ENCODE results near the gene PLPPR5. TPM values are rescaled to one million over a fixed set of nuclear protein-coding genes. Genes with fewer than 3 reads are reported as not detected.

The PLPPR5 gene
- total and polyA plus RNA-seq, 8 donors = 0.06 to 1.5 (median 0.17) TPM; not detected in 1

DNA sequence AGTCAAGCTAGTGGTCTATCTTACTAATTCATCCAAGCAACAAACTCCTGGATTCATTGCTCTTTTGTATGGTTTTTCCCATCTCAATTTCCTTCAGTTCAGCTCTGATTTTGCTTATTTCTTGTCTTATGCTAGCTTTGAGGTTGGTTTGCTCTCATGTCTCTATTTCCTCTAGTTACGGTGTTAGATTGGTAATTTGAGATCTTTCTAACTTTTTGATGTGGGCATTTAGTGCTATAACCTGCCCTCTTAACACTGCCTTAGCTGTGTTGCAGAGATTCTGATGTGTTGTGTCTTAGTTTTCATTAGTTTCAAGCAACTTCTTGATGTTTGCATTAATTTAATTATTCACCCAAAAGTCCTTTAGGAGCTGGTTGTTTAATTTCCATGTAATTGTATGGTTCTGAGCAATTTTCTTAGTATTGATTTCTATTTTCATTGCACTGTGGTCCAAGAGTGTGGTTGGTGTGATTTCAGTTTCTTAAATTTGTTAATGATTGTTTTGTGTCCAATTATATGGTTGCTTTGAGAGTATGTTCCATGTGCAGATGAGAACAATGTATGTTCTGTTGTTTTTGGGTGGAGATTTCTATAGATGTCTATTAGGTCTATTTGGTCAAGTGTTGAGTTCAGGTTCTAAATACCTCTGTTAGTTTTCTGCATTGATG lies 154.6 kb downstream of the PLPPR5 start:
- Histone ChIP-seq H3K27me3 (no peaks in the 10 kb centered on the region), H3K4me3 (no peak overlapping the region), H3K4me1 (no peaks in the 10 kb centered on the region), H3K36me3 (no peaks in the 10 kb centered on the region), H3K27ac (no peak overlapping the region), H3K9me3 (no peaks in the 10 kb centered on the region)
- TF ChIP-seq, protein P1, sequence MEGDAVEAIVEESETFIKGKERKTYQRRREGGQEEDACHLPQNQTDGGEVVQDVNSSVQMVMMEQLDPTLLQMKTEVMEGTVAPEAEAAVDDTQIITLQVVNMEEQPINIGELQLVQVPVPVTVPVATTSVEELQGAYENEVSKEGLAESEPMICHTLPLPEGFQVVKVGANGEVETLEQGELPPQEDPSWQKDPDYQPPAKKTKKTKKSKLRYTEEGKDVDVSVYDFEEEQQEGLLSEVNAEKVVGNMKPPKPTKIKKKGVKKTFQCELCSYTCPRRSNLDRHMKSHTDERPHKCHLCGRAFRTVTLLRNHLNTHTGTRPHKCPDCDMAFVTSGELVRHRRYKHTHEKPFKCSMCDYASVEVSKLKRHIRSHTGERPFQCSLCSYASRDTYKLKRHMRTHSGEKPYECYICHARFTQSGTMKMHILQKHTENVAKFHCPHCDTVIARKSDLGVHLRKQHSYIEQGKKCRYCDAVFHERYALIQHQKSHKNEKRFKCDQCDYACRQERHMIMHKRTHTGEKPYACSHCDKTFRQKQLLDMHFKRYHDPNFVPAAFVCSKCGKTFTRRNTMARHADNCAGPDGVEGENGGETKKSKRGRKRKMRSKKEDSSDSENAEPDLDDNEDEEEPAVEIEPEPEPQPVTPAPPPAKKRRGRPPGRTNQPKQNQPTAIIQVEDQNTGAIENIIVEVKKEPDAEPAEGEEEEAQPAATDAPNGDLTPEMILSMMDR (IDR thresholded peaks at IDR 0.05) = no peak
- intact Hi-C loops (cut with DNase I) = loop anchor here in 1 of 3 donors (5.0 kb wide), 1 partner anchor 1962 kb away; no protein-coding TSS in a partner anchor
- WGBS, 2 donors = 57 to 62% methylated on average over 1 of the region's 1 CpG
- no peak for DNase-seq
- FAIRE-seq = no peak
- ATAC-seq = no peak

DNA sequence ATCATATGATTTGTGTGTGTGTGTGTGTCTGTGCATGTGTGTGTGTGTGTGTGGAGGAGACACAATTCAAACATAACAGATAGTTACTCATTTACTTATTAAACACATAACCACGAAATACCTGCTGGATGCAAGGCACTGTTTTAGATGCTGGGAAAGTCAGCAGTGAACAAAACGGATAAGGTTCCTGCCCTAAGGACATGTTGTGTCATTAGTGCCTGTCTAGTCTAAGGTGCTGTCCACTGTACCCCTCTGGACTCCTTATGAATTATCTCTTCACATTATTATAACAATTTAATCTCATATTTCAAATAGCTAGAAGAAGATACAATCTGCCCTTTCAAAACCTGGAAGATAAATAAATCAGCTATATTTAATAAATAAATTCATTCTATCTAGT lies 162.4 kb downstream of the PLPPR5 start:
- Histone ChIP-seq H3K27me3 (no peaks in the 10 kb centered on the region), H3K9me3 (no peaks in the 10 kb centered on the region), H3K27ac (no peak overlapping the region), H3K4me1 (no peaks in the 10 kb centered on the region), H3K36me3 (no peaks in the 10 kb centered on the region), H3K4me3 (no peak overlapping the region)
- 14 to 15% methylated on average over 2 of the region's 2 CpGs for WGBS, 2 donors
- FAIRE-seq (no peak), ATAC-seq (no peak), DNase-seq (no peak)
- TF ChIP-seq, protein P1 (IDR thresholded peaks at IDR 0.05) = no peak
- intact Hi-C loops (cut with DNase I) = no loop called here

Measured in pancreas (tissue), 10 donors.